Posterior cingulate gyrus (tissue), 11 donors: ENCODE measurements around the gene ACTMAP.
"Not testable (repeated sequence)": the region's sequence is repeated elsewhere in the genome, so short reads cannot be mapped to it uniquely, and the experiment has no call there.

Source experiments
- DNase-seq, 10 donors: peaks; one replicate each; pipeline versions ENCODE4 v3.0.0 to v3.0.0-alpha.2; 2020 to 2021; ENCODE audit warnings: mixed read lengths in 3 of 10
- intact Hi-C: fragments of 100-400 bp; cut with DNase I; formaldehyde crosslinking; loops from one replicate; pipeline ENCODE4 v1.15.1; 2023

Gene ACTMAP

GRCh38 chr19:40777645-40777936, 27.3 kb upstream of the ACTMAP start:
- no peak for DNase-seq
- intact Hi-C loops = no loop called here

GRCh38 chr19:40776932-40777644, 26.8 kb upstream of the ACTMAP start:
- intact Hi-C loops = no loop called here
- DNase-seq = peak; percentile 69 to 96 (median 90)

GRCh38 chr19:40776364-40776763, 26.1 kb upstream of the ACTMAP start:
- intact Hi-C loops = no loop called here
- DNase-seq = no peak

GRCh38 chr19:40775632-40776022, 25.4 kb upstream of the ACTMAP start:
- no peak for DNase-seq
- intact Hi-C loops = no loop called here

- no peak for DNase-seq
- intact Hi-C loops = no loop called here
Observed at GRCh38 chr19:40774916-40775631, 24.8 kb upstream of the ACTMAP start, which contains the start of gene MIA. Gene MIA, plus strand, starts transcription at chr19:40775521. Its CDS starts 22 bp downstream, at chr19:40775543.

GRCh38 chr19:40771101-40771862, 21.0 kb upstream of the ACTMAP start:
- DNase-seq, intact Hi-C loops: not testable (repeated sequence)

GRCh38 chr19:40768869-40769268, 18.6 kb upstream of the ACTMAP start:
- intact Hi-C loops = no loop called here
- no peak for DNase-seq

GRCh38 chr19:40766385-40766784, 16.1 kb upstream of the ACTMAP start:
- intact Hi-C loops, DNase-seq: not testable (repeated sequence)

- intact Hi-C loops = no loop called here
- DNase-seq = no peak
Observed at GRCh38 chr19:40763963-40764362, 13.7 kb upstream of the ACTMAP start.

GRCh38 chr19:40763526-40763925, 13.2 kb upstream of the ACTMAP start:
- intact Hi-C loops = no loop called here
- no peak for DNase-seq

- intact Hi-C loops = no loop called here
- DNase-seq = no peak
Observed at GRCh38 chr19:40762754-40763470, 12.6 kb upstream of the ACTMAP start.

GRCh38 chr19:40759352-40759751, 9.1 kb upstream of the ACTMAP start:
- no peak for DNase-seq
- intact Hi-C loops = no loop called here

GRCh38 chr19:40758491-40758890, 8.2 kb upstream of the ACTMAP start:
- intact Hi-C loops = no loop called here
- DNase-seq = no peak

GRCh38 chr19:40756502-40757110, 6.3 kb upstream of the ACTMAP start:
- no peak for DNase-seq
- intact Hi-C loops = no loop called here

GRCh38 chr19:40755791-40756190, 5.5 kb upstream of the ACTMAP start:
- intact Hi-C loops = no loop called here
- DNase-seq = no peak

GRCh38 chr19:40755248-40755624, 5.0 kb upstream of the ACTMAP start:
- DNase-seq = no peak
- intact Hi-C loops = no loop called here

GRCh38 chr19:40754611-40755247, 4.5 kb upstream of the ACTMAP start:
- DNase-seq = peak in 1 of 10 donors; percentile 32
- intact Hi-C loops = no loop called here

- DNase-seq = no peak
- intact Hi-C loops = no loop called here
Observed at GRCh38 chr19:40752257-40752781, 2.0 kb upstream of the ACTMAP start.

- intact Hi-C loops = loop anchor here (1.0 to 2.0 kb wide), 2 partner anchors 34 to 48 kb away; partner anchors contain the start of genes COQ8B, EGLN2 and ITPKC
- DNase-seq = peak; percentile 95 to 99 (median 97)
Observed at GRCh38 chr19:40750874-40751537, 729 bp upstream of the ACTMAP start, which contains the start of gene SNRPA. Gene SNRPA, plus strand, starts transcription at chr19:40751203. Its CDS starts 206 bp downstream, at chr19:40751409.
